ENCODE results near the gene TM2D1.
A peak's percentile ranks its signal among the peaks of the same experiment; 100 is the strongest.

Gene TM2D1

DNA sequence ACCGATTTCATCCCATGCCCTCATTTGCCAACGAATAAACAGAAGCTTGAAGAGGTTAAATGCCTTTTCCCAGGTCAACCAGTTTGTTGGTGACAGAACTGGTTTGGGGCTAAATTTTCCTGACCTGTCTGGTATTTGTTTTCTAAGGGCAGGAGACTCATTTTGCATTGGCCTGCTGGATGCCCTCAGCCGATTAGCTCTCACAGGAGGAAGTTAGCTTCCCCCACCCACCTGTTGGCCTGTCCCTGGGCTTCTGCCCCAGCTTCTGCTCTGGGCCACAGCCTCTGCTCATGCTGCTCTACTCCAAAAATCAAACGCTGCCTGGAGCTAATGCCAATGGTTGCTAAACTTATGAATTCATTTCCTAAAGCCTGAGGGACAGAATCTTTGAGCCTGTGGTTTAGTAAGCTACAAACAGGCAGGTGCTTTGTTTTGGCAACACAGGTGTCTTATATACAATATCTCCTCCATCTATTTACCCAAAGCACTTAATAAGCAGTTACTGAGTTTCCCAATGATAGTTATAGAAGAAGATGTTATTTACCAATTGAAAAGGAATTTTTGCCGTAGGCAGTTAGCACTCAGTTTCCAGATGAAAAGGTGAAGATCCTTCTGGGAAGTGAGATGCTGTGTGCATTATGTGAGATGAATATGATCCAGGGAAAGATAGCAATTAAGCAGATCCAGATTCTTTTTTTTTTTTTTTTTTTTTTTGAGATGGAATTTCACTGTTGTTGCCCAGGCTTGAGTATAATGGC lies 82.3 kb downstream of the TM2D1 start:
- no peak for DNase-seq

GRCh38 chr1:61641578-61642336 lies 83.2 kb downstream of the TM2D1 start:
- DNase-seq: peak; percentile 60

DNA sequence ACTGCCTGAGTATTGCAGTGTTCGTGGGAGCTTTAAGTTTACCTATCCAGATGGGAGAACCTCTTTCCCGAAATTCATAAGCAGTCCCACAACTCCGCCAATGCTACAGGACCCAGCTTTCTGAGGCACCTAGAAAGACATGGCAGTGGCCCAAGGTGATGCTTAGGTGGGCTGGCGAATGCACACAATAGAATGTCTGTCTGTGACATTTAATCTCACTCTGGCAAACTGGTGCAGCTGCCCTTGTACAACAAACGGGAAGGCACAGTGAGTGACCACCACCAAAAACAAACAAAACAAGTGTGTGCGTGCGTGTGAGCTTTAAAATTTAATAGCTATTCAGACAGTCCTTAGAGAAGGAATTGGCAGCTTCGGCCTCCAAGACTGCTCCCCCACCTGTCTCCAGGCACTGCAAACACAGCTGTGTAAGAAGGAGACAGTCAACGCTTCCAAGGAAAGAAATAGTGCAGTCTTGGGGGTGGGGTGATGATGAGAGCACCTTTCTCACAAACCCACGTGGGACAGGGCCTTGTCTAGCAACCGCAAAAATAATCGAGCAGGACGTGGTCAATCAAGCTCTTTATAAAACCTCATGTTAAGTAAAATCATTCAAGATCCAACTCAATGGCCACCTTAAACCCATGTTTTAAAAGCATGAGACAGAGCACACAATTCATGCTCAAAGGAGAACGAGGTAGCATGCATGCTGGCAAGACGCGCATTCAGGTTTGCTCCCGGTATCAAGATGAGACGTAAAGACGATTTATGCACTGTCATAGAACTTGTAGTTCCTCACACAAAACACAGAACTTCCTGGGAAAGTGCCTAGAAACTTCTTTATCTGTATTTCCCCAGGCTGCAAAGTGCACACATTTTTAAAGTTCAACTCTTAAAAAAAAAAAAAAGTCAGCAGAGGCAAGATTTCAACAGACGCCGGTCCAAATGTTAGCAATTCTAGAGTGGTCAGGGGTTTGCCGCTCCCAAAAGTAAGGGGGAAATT lies 84.1 kb downstream of the TM2D1 start:
- DNase-seq: no peak

- DNase-seq: no peak
Observed at GRCh38 chr1:61639608-61640336, 85.2 kb downstream of the TM2D1 start.

DNA sequence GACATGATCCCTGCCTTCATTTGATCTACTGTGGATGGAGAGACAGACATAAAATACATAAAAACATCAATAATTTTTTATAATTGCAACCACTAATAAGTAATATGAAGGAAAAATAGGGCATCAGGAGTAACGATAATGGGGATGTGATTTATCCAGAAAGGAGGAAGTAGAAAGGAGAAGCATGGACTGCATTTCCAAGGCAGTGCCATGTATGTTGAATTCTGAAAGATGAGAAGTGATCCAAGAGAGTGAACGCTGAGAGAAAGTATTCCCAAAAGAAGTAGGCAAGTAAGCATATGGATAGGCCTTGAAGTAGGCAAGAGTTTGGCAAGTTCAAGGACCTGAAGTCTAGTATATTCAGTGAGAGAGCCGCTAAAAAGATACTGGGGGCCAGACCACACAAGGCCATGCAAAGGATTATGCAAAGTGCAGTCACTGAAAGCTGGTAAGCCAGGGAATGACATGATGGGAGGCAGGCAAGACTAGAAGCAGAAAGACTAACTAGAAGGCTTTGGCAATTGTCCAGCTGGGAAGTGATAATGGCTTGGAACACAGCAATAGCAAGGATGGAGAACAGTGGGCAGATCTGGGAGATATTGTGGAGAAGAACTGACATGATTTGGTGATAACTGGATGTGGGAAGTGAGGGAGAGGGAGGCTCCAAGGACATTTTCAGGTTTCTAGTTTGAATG lies 85.9 kb downstream of the TM2D1 start:
- DNase-seq: no peak

DNA sequence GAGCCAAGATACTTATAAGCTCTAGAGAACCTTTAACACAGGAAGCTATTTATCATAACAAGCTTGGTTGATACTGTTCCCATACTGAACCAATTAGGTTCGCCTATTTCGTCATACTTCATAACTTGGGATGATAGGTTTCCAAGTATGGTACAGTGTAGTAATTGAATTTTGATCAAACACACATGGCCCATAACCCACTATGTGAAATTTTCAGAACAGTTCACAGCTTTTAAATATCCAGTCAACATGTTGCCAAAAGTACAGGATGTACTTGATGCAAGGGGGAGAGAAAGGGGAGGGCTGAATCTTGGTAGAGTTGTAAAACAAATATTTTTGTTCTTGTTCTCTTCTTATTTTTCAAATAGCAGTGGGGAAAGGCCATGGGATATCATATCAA lies 86.6 kb downstream of the TM2D1 start:
- DNase-seq: no peak

DNA sequence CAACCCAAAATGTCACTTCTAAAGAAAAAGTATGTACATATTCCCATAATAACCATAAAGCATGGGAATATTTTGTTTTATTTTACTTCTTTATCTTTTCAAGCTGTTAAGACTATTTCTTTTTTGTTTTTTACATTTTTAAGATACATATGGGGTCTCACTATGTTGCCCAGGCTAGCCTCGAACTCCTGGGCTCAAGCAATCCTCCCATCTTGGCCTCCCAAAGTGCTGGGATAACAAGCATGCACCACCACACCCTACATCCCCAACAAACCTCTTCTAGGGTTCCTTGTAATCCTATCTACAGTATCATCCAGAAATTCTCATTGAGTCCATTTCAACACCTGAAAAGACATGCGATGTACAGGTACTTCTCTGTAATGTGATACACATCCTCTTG lies 87.5 kb downstream of the TM2D1 start:
- no peak for DNase-seq

DNA sequence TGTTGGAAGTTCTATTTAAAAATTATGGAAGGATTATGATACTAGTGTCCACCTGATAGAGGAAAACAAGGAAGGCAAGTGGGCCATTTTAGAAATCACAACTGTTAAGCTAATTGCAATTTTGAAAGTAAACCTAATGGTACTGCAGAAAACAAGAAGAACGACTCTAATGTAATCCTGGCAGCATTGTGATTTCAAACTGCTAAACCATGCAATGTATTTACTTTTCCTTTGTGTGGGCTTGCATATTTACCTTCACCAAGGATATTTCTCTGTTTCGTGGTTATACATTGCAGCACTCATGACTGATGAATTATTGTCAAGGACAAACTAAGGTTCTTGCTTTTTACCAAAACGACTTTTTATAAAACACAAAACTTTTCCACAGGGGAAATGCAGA lies 88.1 kb downstream of the TM2D1 start:
- DNase-seq: no peak

DNA sequence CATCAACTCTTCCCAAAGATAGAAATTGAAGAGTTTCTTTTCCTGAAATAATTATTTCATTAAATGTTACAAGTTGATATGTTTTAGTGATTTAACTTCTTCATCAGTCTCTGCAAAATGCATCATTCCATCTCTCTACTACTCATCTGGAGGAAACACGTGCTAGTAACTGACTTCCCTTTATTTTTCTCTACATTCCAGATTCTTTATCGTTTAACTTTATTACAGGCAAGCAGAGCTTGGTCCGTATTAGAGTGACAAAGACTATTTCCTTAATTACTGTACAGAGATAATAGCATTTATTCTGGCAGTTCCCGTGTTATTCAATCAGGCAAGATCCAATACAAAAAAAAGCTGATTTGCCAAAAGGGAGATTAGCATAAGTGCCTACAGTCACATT lies 88.6 kb downstream of the TM2D1 start:
- DNase-seq: no peak

DNA sequence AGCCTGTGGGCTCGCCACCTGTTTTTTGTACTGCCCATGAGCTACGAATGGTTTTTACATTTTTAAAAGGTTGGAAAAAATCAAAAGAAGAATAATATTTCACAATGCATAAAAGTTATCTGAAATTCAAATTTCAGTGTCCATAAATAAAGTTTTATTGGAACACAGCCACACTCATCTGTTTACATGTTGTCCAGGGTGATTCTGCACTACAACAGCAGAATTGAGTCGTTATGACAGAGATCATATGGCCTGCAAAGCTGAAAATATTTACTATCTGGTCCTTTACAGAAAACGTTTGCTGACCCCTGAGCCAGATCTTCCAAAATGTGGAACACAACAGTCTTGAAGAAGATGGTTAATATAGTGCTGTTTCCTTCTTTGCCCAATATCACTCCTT lies 89.4 kb downstream of the TM2D1 start:
- DNase-seq: no peak

- DNase-seq: no peak
Observed at GRCh38 chr1:61631436-61631835, 93.5 kb downstream of the TM2D1 start.

All from CD4-positive, alpha-beta T cell treated with Interleukin-15 for 1 hour (primary cell).